ENCODE results near the gene KRT4. TPM values are rescaled to one million over a fixed set of nuclear protein-coding genes. Genes with fewer than 3 reads are reported as not detected.

The KRT4 gene
- total RNA-seq, 1 donor: not detected

DNA sequence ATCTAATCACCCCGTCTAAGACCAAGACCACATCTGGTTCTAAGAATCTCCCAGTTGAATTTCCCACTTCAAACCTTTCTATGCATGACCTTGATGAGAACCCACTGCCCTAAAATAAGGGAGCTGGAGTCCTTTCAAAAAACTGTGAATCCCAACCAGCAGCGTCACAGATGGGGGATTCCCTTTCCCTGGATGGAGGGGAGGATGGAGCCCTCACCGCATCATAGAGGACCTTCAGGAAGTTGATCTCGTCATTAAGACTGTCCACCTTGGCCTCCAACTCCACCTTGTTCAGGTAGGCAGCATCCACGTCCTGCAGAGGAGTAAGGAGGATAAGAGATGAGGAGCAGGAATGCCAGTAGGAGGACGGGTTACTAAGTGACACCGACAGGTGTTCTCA is 4.8 kb downstream of the KRT4 start:
- no peak for DNase-seq (ENCODE audit: low read depth in 2 of 3, low spot score in 2 of 3)

- no peak for DNase-seq (ENCODE audit: low read depth in 2 of 3, low spot score in 2 of 3)
Observed at GRCh38 chr12:52808573-52809160, 5.2 kb downstream of the KRT4 start.

DNA sequence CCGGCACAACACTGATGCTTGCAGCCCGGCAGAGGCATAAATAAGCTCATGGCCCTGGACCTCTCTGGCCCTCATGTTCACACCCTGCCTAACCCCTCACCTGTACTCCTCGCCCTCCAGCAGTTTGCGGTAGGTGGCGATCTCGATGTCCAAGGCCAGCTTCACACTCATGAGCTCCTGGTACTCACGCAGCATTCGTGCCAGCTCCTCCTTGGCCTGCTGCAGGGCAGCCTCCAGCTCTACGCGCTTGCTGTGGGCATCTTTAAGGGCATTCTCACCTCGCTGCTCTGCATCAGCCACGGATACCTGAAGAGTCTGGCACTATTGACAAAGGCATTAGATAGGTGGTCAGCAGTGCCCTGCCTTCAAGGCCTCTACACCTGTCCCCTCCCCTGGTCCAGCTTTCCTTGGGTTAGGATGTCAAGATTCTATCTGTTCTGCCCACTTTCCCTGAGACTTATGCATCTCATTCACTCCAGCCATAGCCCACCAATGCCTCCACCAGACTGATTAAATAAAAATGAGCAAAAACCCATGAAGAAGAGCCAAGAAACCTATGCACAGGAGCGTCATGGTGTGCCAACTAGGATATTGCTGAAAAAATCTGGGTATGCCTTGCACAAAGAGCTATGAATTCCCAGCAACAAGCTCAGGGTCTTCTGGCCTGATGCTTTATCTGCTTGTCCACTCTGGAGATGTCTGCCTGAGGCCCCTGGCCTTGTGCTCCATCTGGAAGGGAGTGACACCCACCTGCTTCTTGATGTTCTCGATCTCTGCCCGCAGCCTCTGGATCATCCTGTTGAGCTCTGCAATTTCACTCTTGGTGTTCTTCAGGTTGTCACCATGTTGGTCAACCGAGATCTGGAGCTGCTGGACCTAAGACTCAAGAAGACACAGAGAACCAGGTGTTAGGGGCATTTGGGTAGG is 6.1 kb downstream of the KRT4 start:
- no peak for DNase-seq (ENCODE audit: low read depth in 2 of 3, low spot score in 2 of 3)

GRCh38 chr12:52806821-52807543 is 6.9 kb downstream of the KRT4 start:
- no peak for DNase-seq (ENCODE audit: low read depth in 2 of 3, low spot score in 2 of 3)

DNA sequence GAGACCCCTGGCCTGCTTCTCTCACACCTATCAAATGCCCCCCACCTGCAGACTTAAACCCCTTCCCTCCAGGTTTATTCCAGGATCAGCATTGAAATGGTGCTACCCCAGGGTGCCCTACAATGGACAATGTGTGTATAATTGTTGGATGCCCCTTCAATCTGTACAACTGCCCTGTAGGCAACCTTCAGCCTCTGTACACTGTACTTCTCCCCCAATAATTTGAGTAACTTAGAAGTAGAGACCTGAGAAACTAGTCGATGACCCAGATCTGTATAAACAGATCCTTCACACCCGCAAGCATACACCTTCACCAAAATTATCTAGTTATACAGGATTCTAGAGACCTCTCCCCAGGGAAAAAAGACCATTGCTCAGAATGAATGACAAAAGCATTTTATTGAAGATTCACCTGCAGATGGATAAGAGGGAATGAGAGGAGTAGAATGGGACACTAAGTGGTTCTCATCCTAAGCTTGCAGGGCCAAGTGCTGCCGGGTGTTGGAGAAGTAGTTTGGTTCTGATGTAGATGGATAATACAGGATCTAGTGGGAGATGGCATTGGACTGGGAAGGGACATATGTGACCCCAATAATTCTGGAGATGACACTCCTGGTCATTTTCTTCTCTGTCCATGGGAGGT is 7.6 kb downstream of the KRT4 start:
- DNase-seq (ENCODE audit: low read depth in 2 of 3, low spot score in 2 of 3): no peak

- DNase-seq (ENCODE audit: low read depth in 2 of 3, low spot score in 2 of 3): no peak
Observed at GRCh38 chr12:52805739-52806138, 8.2 kb downstream of the KRT4 start.

DNA sequence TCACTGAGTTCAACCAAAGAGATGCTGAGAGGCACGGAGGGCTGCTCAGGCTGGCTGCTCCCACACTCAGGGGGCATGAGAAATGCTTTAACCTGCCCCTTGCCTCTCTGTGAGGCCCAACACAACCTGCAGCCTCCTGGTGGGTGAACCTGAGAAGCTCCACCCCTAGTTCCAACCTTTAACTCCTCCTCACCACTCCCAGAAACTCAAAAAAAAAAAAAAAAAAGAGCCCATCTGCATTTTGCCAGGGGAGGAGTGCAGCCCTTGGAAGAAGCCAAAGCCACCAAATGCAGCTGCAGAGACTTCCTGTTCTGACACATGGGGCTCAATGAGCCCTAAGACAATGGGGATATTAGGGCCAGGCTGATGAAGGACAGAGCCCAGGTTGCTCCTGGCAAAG is 8.9 kb downstream of the KRT4 start:
- DNase-seq (ENCODE audit: low read depth in 2 of 3, low spot score in 2 of 3): peak in 1 of 3 donors; percentile 38

GRCh38 chr12:52802442-52802841 is 11.5 kb downstream of the KRT4 start:
- no peak for DNase-seq (ENCODE audit: low read depth in 2 of 3, low spot score in 2 of 3)

DNA sequence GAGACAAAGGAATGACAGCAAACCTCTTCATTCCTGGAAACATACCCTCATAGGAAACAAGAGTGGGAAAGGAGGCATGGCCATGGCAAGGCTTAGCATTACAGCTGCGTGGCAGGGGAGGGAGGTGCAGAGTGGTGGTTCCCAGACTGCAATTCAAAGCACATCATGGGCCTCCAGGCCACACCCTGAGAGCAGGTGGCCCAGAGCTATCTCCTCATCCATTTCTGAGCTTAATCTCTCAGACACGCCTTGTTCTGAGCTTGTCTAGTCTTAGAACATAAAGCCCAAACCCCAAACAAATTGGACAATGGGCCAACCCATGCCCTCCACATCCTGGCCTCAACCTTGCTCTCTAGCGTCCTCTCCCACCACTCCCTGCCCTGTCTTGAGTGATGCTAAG is 12.1 kb downstream of the KRT4 start:
- DNase-seq (ENCODE audit: low read depth in 2 of 3, low spot score in 2 of 3): no peak

- no peak for DNase-seq (ENCODE audit: low read depth in 2 of 3, low spot score in 2 of 3)
Observed at GRCh38 chr12:52800259-52800917, 13.5 kb downstream of the KRT4 start.

GRCh38 chr12:52799505-52800211 is 14.3 kb downstream of the KRT4 start:
- no peak for DNase-seq (ENCODE audit: low read depth in 2 of 3, low spot score in 2 of 3)

DNA sequence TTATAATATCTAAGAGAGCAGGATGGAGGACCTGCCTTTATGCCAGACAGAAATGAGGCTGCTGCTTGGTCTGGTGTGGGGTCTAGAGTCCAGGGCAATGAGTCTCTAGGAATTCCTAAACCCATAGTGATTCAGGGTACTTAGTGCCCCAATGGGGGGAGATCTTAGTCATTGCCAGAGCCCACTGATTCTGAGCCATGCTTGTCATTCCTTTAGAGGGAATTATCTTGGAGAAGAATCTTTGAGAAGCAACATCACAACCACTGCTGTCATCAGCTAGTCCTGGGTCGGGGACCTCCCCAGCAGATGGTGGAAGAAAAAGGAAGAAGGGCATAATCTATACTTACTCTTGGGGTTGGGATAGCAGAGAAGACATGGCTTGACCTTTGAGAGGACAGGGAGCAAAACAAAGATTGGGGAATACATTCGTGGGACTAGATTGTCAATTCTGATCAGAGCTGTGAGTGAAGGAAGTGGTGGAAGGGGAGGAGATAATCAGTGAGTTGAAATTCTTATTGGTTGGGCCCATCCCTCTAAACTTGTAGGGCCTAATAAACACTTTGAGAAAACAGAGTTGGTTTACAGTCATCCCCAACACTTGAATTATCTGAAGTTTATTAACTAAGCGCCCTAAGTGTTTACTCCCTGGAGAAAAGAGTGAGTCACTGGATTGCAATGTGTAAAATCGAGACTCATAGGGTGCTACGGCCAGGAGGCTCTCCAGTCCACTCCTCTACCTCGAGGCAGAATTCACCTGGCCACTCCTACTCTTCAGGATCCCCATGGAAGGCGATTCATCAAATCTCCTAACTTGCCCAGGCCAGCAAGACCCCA is 15.0 kb downstream of the KRT4 start:
- no peak for DNase-seq (ENCODE audit: low read depth in 2 of 3, low spot score in 2 of 3)

- no peak for DNase-seq (ENCODE audit: low read depth in 2 of 3, low spot score in 2 of 3)
Observed at GRCh38 chr12:52798003-52798670, 15.8 kb downstream of the KRT4 start.

- DNase-seq (ENCODE audit: low read depth in 2 of 3, low spot score in 2 of 3): no peak
Observed at GRCh38 chr12:52797529-52797894, 16.4 kb downstream of the KRT4 start.

DNA sequence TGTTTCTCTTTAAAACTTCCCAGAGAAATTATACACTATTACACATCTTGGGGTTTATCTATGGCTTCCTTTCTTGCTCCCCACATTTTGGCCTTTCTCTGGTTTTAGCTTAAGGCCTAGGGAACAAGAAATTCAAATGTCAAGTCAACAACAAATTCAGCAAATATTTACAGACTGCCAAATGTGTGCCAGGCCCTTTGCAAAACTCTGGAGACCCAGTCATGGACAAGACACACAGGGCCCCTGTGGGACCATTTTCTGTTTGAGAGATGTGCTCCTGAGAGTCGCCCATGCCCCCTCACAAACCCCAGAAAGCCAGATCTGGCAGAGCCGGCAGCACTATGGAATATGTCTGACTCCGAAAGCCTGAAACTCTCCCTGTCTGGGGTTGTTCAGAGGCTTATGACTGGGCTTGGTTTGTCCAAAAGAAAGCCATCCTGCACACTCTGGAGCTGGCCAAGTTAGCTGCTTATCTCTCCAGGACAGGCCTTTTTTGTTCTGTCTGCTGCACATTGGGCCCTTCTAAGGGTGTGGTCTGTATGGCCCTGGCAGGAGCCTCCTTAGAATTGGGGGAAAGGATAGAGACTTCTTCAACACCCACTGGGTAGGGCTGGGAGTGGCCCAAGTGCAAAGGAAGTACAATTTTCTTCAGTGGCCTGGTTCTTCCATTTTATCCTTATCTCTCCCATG is 16.9 kb downstream of the KRT4 start:
- DNase-seq (ENCODE audit: low read depth in 2 of 3, low spot score in 2 of 3): no peak

GRCh38 chr12:52796429-52796794 is 17.5 kb downstream of the KRT4 start:
- DNase-seq (ENCODE audit: low read depth in 2 of 3, low spot score in 2 of 3): no peak

- DNase-seq (ENCODE audit: low read depth in 2 of 3, low spot score in 2 of 3): no peak
Observed at GRCh38 chr12:52795694-52796428, 18.1 kb downstream of the KRT4 start, which contains the start of gene KRT3. Gene KRT3 (minus strand): TSS chr12:52796117. CDS start chr12:52796042, 75 bp downstream.
